SKM-1 (cell line): ENCODE results near the gene ZCCHC3.
"Not testable (repeated sequence)": the region's sequence is repeated elsewhere in the genome, so short reads cannot be mapped to it uniquely, and the experiment has no call there.

ENCODE experiments used
- DNase-seq: peaks from one replicate; lab custom pipeline; 2025; ENCODE audit not compliant: unreplicated experiment; lab: John Stamatoyannopoulos, UW

ZCCHC3 gene

DNA sequence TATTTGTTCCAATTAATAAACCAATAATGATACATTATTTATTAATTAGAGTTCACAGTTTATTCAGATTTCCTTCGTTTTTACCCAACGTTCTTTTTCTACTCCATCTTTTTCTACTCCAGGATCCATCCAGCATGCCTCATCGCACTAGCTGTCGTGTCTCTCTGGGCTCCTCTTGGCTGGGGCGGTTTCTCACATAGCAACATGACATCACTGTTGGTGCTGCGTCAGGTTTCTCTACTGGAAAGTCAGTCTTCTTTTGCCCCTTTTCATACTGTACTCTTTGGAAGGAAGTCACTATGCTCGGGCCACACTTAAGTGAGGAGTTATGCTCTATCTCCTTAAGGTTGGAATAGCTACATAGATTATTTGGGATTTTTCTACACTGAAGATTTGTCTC lies 14.2 kb downstream of the ZCCHC3 start:
- DNase-seq = no peak

DNA sequence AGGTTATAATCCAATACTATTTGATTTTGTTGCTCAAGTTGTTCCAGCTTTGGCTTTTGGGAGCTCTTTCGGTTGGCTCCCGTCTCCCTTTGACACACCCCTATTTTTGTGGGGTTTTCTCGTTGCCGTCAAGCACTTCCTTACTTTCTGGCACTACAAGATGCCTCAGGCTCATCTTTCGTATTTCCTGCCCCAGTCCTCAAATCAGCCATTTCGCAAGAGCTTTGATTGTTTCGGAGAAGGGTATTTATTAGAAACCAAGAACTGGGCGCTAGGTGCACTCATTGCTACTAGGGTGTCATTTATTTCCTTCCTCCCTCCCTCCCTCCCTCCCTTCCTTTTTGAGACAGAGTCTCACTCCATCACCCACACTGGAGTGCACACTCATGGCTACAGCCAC lies 14.7 kb downstream of the ZCCHC3 start:
- DNase-seq = no peak

DNA sequence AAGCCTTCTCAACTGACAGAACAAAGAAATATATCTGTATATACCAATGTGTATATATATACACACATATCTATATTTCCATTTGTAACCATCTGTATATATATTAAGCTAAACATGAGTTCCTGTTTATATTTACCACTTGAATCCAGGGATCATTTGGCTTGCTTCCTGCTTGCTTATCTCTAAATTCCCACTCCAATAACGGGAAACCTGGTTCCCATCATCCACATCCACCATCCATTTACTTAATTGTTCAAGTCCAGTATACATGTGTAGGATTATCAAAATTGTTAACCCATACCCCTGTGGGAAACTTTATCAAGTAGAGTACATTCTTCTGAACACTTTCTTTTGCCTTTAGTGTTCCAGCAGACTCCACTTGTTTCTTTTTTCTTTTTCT lies 15.5 kb downstream of the ZCCHC3 start:
- no peak for DNase-seq

DNA sequence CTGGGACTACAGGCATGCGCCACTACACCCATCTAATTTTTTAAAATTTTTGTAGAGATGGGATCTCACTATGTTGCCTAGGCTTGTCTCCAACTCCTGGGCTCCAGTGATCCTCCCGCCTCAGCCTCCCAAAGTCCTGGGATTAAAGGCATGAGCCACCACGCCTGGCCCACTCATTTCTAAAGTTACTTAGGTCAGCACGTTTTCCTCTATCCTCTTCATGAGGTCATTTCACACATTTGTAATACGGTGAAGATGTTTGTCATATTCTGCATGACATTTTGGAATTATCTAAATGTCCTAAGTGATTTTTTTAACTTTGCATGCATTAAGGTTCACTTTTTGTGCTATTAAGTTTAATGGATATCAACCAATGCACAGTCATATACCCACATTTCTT lies 16.0 kb downstream of the ZCCHC3 start:
- DNase-seq = no peak

DNA sequence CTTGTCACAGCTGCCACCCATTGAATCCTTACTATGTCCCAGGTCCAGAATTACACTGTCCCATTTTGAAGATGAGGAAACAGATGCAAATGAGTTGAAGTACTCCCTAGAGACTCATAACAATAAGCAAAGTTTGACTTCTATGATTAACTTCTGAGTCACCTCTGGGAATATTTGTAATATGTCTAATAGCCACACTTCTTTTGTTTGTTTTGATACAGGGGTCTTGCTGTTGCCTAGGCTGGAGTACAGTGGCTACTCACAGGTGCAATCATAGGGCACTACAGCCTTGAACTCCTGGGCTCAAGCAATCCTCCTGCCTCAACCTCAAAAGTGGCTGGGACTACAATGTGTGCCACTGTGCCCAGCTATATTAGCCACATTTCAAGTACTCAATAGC lies 16.6 kb downstream of the ZCCHC3 start:
- no peak for DNase-seq

DNA sequence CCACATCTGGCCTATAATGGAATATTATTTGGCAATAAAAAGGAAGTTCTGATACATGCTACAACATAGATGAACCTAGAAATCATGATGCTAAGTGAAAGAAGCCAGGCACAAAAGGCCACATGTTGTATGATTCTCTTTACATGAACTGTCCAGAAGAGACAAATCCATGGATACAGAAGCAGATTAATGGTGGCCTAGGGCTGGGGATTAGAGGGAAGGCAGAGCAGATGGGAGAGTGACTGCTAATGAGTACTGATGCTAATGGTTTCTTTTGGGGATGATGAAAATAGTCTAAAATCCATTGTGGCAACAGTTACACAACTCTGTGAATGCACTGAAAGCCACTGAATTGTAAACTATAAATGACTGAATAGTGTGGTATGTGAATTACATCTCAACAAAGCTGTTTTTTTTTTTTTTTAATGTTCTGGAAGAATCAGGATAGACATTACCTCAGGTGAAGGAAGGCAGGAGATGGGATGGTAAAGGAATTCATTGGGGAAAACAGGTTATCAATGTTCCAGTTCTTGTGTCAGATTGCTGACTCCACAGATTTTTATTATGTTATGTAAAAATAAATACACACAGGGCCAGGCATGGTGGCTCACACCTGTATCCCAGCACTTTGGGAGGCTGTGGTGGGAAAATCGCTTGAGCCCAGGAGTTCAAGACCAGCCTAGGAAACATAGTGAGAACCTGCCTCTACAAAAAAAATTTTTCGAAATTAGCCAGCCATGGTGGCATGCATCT lies 19.1 kb downstream of the ZCCHC3 start:
- no peak for DNase-seq

DNA sequence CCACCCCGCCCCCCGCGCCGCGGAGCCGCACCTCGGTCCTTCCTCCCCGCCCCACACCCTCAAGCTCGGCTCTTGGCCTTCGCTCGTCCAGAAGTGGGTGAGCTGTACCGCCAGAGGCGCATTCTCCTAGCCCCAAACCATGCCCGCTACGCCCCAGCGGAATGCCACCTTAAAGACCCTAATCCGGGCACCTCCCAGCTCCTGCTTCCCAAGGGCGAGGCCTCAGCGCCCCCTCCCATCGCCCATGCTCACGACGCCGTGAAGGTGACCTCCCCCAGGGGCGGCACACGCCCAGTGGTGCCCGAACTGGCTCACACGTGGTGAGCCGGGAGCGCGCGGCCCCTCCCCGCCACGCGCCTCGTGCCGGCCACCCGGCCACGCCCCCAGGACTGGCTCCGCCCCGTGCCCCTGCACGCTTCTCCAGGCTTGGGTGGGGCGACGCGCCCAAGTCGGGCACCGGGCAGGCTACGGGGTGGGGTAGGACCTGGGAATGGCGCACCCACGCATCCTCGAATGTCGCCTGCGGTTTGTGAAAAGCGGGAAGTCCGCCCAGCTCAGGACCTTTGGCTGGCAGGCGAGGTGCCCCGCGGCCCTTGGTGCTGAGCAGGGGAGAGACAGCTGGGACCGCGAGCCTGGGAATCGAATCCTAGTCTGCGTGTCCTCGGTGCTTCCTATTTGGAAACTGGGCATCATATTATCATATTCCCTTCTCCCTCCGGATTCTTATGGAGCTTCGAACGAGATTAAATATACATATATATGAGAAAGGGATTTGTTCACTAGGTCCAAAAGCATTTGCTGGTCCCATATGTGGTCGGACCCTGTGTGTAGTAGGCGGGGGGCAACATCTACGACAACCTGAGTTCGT lies 27.0 kb downstream of the ZCCHC3 start:
- DNase-seq = peak; percentile 37

DNA sequence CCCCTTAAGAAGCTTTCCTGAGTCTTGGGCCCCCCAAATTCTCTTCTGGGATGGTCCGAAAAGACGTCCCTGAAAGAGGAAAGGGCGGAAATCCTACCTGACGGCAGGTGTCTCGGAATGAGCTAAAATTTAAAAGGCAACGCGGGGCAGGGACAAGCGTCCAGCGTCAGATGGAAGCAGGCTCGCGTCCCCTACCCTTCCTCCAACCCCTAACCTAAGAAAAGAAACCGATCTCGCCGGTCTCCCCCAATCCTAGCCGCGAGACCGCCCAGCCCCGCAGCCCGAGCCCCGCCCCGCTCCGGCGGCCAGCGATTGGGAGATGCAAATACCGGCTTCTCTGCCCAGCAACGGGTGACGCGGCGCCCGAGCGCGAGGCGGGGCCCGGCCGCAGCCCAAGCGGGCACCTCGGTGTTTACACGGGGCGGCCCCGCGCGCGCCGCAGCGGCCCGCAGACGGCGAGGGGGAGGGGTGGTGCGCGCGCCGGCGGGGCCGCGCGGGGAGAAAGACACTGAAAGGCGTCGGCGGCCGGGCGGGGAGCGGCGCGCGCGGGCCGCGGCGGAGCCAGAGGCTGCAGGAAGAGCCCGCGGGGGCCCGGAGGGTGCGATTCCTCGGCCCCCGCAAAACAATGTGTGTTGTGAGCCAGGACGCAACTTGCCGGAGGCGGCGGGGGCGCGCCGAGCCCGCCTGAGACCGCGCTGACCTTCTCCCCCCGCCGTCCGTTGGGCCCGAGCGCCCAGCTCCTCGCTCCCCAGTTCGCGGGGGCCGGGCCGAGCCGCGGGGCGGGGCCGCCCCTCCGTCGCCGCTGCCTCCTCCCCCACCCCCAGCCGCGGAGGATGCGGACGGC lies 27.9 kb downstream of the ZCCHC3 start, which contains the start of gene SOX12:
SOX12 (plus strand) TSS at position 508 of the 844 bp plus-strand sequence. CDS start 373 bp downstream, outside the sequence.
- peak; percentile 56 for DNase-seq

DNA sequence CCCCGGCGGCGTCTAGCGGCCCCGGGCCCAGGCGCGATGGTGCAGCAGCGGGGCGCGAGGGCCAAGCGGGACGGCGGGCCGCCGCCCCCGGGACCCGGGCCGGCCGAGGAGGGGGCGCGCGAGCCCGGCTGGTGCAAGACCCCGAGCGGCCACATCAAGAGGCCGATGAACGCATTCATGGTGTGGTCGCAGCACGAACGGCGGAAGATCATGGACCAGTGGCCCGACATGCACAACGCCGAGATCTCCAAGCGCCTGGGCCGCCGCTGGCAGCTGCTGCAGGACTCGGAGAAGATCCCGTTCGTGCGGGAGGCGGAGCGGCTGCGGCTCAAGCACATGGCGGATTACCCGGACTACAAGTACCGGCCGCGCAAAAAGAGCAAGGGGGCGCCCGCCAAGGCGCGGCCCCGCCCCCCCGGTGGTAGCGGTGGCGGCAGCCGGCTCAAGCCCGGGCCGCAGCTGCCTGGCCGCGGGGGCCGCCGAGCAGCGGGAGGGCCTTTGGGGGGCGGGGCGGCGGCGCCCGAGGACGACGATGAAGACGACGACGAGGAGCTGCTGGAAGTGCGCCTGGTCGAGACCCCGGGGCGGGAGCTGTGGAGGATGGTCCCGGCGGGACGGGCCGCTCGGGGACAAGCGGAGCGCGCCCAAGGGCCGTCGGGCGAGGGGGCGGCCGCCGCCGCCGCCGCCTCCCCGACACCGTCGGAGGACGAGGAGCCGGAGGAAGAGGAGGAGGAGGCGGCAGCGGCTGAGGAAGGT lies 28.7 kb downstream of the ZCCHC3 start:
- DNase-seq = no peak

DNA sequence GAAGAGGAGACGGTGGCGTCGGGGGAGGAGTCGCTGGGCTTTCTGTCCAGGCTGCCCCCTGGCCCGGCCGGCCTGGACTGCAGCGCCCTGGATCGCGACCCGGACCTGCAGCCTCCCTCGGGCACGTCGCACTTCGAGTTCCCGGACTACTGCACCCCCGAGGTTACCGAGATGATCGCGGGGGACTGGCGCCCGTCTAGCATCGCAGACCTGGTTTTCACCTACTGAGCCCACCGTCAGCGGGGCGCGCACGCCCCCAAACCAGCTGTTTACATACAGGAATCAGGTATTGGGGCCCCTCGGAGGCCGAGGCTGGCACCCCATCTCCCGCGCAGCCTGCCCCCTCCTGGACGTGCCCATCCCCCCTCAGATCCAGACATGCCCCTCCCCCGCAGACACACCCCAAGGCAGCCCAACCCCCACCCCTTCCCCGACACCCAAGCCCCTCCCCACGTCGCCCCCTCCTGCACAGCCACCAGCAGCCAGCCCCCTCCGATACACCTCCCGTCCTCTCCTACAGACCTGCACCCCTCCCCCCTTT lies 29.3 kb downstream of the ZCCHC3 start:
- no peak for DNase-seq

DNA sequence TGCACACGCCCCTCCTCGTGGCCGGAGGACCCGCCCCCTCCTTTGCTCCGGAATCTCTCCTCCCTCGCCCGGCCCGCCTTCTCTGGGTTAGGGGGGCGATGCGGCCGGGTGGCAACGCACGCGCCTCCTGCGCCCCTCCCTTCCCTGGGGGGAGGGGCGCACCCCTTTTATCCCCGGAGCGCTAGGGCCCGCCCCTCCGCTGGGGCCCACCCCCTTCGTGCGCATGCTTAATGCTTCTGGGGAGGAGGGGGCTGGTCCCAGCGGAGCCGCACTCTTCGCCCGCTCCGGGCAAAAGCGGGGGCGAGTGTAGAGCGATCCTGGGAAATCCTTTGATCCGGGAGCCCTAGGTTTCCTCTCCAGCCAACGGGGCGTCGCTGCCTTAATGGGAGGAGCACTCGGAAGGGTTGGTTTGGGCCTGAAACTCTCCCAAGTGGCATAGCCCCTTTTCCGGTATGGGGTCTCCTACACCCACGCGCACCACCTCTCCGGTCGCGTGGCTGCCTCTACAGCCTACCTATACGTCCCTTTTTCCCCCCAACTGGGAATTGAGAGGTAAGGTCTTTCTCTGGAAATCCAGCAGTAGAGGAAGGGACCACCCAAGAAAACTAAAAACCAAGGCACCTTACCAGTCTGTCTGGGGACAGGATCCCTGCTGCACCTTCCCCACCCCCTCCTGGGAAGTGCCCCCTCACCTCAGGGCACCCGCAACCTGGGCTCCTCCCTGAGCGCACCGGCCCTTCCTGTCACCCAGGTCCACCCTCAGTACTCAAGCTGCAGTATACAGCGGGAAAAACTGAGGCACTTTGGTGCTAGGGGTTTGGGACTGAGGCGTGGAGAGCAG lies 30.0 kb downstream of the ZCCHC3 start:
- DNase-seq = no peak

DNA sequence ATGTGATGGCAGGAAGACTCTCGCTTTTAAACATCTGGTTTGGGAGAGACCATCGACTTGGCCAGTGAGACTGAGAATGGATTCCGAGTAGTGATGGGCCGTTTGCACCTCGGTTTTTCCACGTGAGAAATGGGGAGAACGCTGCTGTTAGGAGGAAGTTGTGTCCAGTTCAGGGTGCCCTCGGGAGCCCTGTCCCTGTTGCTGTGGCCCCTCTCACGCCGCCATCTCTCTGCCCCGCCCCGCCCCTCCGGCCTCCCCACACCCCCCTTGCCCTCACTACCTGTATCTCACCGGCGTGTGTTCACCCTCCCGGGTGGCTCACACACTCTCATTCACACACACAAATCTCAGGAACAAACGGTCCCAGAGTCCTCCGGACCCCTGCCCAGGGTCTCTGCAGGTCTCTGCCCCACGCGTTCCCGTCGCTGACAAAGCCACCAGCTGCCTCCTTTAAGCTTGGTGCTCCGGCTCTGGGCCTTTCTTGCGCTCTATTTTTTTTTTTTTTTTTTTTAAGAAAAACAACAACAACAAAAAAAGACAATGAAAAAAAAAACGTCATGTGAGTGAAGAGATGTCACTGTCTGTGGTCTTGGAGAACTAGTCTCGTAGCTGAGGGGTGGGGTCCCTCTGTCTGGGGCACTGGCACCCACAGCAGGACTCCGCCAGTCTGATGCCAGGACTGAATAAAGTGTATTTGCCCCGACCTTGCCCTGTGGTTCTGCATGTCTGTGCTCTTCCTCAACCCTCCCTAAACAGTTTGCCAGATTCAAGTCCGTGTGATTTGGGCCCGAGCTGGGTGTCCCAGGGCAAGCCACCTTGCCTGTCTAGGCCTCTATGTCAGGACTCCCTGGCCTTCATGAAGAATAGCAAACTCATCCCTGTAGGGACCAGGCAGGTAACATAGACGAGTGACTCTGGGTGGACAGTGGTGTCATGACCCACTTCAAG lies 30.9 kb downstream of the ZCCHC3 start:
- no peak for DNase-seq

DNA sequence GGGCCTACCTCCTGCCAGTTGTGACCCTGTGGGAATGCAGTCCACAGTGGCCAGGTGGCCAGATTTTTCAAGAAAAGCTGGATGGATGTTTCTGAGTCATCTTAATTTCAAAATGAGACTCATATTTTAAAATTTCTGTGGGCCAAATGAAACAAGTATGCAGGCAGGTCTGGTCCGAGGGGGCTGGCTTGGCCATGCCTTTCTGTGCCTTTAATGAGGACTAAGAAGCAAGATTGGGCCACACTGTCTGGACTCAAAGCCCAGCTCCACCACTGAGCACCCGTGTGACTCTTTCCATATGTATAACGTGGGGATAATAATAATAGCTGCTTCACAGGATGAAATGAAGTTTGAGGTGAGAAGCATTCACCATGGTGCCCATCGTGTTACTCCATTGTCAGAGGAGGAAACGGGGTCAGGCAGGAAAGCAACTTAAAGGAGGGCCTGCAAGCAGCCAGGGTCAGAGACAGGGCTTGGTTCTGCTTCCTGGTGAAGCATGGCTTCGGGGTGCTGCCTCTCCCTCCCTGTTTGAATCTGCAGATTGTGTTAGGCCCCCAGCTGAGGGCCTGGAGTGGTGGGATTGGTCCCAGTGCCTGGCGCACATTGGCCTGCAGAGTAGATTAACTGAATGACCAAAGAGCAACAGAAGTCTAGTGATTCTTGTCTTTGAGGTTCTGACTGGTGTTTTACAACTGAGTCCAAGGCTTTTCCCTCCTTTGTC lies 31.8 kb downstream of the ZCCHC3 start:
- no peak for DNase-seq

DNA sequence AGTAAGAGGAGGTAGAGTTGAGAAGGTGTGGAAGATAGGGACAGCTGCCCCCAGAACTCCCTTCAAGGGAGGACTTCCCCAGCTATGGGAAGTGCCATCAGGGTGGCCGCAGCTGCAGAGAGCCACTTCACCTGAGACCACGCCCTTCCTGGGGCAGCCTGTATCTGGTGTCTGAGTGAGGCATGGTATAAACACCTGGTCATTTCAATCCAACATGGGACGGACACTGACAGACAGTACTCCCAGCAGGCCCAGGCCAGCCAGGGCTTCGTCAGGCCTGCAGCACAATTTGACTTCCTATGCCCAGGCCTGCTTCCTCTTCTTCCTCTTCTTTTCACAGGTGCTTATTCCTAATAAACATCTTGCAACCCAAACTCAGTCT lies 32.5 kb downstream of the ZCCHC3 start:
- no peak for DNase-seq

DNA sequence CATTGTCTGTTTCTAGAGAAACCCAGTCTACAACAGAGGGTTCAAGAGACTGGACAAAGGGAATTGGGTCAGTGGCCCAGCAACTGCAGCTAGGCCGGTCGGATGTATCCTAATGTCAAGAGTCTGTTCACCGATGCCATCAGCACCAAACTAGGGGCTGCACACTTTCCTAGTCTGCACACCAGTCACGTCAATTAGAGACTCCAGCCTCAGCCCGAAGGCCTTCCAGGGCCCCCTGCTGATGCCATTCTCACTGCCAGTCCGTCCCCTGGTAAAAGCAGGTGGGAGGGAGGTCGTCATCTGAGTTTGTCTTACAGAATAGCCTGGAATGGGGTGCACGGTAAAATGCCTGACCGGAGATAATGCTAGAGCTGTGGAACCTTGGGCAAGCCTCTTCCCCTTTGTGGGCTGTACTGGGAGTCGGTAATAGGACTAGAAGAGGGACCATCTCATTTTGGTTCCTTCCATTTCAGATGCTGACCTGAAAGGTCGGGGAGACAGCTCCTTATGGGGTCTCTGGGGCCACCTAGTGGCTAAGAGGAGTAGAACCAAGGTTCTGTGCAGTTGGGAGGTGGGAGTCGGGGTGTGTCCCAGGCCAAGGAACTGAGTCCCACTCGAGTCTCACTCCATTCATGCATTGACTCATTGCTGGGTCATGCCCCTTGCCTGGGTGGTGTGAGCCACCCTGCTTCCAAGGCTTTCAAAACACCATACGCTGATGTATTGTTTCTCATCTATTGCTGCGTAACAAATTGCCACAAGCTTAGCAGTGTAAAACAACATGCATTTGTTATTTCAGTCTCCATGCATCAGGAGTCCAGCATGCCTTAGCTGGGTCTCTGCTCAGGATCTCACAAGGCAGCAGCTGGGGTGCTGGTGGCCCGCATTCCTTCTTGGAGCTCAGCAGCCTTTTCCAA lies 33.1 kb downstream of the ZCCHC3 start:
- DNase-seq = peak; percentile 49

DNA sequence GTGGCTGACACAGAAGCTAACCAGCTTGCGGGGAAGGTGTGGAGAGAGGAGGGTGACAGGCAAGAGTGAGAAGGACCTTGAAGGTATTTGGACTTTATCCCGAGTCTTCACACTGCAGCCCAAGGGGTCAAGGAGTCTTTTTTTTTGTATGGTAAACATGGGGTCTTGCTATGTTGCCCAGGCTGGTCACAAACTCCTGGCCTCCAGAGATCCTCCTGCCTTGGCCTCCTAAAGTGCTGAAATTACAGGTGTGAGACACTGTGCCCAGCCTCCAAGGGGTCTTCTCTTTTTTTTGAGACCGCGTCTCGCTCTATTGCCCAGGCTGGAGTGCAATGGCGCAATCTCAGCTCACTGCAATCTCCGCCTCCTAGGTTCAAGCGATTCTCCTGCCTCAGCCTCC lies 37.2 kb downstream of the ZCCHC3 start:
- DNase-seq = no peak

DNA sequence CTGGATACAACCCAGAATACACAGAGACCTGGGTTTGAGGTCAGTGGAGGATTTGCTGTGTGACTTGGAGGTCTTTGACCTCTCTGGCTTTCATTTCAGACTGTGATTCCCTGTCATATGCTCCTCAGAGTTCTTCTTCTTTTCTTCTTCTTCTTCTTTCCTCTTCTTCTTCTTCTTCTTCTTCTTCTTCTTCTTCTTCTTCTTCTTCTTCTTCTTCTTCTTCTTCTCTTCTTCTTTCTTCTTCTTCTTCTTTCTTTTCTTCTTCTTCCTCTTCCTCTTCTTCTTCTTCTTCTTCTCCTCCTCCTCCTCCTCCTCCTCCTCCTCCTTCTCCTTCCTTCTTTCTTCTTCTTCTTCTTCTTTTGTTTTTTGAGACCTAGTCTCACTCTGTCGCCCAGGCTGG lies 38.7 kb downstream of the ZCCHC3 start:
- not testable (repeated sequence) for DNase-seq
